ENCODE data around the gene NR2C1.
A peak's percentile ranks its signal among the peaks of the same experiment; 100 is the strongest.

The NR2C1 gene

DNA sequence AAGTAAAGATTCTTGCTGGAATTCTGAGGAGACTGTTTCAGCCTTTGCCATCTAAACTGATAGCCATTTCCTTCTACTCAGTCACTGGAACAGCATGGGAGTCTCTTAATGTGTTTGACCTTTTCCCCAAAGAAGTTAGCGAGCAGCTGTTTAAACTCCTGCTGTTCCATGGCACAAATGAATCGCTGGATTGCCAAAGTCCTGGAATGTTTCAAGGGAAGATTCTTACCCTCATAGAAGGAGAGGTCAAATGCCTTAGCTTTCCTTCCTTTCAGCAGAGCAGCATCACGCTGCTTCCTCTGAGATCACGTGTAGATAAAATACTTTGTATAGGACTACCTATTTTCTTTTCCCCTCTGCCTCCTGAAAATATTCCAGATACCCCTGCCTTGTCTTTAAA, 10.5 kb upstream of the NR2C1 start:
- peak; percentile 56 for DNase-seq

DNA sequence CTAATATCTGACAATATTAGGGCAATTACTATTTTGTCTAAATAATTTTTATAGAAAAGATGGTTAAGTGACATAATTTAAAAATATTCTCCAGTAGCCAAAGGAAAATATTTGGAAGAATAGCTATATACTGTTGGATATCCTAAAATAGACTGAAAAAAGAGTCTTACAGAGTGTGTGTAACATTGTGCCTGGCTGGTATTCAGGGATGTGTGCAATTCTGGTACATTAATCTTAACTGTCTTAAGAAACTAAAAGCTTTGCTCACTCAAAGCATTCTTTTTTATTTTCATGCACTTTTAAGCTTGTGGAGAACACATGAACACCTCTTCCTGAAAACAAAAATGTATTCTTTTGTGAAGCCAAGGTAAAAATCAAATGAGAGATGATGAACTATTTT, 10.1 kb upstream of the NR2C1 start:
- DNase-seq: no peak

DNA sequence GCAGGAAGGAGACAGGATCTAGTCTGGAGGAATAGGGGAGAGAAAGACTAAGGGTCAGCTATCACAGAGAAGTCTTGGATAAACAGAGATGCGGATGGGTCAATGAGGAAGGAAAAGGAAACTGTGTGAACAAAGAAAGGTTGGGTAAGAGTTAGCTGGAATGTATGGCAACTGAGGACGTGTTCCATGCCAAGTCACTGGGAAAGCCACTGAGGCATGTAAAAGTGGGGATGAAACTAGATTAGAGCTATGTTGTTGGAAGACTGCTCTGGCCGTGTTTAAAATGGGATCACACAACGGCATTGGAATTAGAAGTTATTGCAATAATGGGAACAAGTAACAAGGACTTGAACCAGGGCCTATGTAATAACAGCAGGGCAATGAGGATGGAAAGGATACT, 3.9 kb upstream of the NR2C1 start:
- DNase-seq: no peak

DNA sequence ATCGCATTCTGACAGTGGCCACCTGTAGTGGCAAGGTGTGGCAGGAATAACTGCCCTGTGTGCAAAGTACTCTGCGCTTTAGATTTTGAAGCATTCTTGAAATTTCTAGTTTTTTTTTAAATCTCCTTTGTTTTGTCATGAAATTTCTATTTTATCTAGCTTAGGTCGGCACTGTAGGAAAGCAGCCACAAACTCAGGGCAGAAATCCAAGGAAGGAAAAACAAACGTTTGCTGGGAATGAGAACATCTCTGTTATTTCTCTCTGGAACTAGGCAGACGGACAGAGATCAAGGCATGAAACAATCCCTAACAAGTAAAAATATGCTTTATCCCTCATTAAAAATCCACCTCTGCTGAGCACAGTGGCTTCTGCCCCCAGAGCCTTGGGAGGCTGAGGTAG, 1.3 kb upstream of the NR2C1 start:
- DNase-seq: no peak

DNA sequence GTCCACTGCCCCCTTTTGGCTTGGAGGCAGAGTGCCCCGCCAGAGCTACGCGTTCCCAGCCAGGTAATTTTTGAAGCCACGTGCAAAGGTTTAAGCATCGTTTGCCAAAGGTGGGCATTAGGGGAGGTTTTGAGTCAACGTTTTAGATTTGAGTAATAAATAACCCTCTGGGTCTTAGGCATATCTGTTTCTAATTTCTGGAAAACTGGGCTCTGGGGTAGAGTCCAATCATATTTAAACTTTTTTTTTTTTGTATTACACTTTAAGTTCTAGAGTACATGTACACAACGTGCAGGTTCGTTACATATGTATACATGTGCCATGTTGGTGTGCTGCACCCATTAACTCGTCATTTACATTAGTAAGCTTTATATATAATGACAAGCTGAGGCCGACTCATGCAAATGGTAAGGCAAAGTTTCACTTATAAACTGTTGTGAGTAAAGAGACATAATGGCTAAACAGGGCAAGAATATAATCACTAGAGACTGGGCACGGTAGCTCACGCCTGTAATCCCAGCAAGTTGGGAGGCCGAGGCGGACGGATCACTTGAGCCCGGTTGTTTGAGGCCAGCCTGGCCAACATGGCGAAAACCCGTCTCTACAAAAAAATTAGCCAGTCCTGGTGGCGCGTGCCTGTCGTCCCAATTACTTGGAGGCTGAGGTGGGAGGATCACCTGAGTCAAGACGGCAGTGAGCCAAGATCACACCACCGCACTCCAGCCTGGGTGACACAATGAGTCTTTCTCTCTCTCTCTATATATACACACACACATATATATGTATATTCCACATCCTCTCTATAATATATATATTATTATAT, 491 bp upstream of the NR2C1 start:
- DNase-seq: no peak

DNA sequence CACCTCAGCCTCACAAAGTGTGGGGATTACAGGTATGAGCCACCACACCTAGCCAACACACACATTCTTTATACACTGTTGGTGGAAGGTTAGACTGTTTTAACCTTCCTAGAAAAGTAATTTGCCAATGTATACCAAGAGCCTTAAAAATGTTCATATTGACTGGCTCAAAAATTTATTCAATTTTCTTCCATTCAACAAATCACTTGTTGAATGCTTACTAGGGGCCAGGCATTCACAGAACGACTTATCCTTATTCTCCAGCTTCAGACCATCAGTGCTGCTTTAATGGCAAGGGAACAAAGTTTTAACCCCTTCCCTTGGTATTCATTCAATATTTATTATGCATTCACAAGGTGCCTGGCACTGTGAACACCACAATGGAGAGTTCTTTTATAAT, 3.0 kb downstream of the NR2C1 start:
- DNase-seq: no peak

DNA sequence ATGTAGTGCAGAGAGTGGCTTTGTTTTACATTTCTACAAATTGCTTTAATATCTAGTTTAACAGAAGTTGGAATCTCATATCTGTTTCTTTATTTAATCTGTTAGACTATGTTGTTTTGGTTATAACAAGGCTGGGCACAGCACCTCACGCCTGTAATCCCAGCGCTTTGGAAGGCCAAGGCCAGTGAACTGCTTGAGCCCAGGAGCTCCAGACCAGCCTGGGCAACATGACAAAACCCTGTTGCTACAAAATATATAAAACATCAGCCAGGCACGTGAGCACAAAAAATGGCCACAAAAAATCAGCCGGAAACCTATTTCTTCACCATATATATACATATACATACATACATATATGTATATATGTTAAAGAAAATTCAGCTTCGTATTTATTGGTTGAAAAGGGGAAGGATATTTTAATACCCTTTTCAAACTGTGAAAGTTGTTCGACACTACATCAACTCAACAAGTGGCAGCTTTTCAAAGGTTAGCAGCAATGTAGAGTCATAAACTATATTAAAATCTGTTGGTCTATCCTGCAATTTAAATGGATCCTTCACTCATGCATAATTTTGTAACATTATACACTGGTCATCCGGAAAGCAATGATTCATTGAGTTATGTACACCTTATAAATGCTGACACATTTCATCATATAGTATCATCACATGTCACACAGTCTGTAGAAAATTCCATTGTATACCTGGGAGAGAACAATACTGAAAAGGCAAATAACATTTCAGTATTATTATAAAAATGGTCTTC, 7.1 kb downstream of the NR2C1 start:
- DNase-seq: no peak

DNA sequence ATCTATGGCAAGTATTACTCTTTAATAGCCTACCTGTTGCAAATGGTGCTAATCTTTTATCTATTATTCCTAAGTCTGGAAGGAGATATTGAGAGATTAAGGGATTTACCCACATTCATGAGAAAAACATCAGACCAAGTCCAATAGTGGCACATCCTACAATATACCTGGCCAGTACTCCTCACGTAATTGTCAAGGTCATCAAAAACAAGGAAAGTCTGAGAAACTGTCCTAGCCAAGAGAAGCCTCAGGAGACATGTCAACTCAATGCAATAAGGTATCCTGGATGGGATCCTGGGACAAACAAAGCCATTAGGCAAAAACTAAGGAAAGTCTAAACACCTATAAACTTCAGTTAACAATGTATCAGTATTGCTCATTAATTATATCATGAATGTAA, 12.5 kb downstream of the NR2C1 start:
- DNase-seq: no peak

DNA sequence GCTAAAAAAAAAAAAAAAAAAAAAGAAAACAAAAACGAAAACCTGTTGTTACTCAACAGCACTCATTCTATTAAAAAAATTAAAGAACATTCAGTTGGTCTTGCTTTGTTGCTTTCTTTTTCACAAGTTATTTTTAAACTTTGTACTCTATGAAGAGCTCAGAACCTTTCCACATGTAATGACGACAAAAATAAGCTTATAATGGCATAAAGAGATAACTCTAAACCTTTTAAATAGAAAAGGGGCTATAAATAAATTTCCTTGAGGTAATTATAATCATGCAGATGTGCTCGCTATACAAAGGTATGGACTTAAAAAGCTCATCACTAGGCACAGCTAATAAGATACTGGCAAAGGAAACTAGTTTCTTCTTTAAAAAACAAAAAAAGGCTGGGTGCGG, 13.4 kb downstream of the NR2C1 start:
- DNase-seq: no peak

DNA sequence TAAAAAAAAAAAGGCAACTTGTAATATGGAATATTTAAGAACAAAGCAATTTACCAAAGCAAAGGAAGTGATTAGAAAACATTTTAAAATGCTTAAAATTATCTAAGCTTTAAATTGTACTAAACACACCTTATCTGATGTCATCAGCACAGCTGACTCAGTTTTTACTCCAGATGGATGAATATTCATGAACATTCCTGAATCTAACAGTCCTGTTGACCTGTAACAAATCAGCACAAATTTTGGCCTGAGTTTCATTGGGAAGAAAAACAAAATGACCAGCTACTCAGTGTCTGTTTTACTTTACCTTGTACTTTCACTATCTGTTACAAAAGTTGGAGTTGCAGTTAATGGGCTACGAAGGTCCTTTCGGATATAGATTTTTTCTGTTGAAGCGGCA, 16.0 kb downstream of the NR2C1 start:
- no peak for DNase-seq

DNA sequence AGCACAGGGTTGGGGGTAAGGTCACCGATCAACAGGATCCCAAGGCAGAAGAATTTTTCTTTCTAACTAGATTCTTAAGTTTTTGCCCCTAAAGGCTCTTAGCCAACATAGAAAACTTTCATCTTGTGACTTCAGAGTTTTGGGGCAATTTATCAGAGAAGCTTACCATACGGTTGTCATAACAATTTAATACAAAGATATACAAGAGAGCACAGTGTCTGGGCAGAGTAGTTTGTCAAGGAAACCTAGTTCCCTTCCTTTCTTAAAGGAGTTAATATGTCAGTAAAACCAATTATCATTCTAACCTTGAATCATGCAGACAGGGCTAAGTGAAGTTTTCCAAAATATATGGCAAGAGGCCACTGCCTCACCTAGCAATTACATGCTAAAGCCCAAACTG, 18.4 kb downstream of the NR2C1 start:
- no peak for DNase-seq

DNA sequence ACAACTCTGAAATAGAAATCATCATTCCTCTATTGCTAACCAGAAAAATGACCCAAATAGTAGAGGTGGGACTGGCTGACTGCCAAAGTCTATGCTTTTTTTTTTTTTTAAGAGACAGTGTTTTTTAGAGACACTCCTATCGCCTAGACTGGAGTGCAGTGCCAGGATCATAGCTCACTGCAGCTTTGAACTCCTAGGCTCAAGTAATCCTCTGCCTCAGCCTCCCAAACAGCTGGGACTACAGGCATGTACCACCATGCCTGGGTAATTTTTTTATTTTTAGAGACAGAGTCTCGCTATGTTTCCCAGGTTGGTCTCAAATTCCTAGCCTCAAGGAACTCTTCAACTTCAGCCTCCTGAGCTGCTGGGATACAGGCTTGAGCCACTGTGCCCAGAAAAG, 19.2 kb downstream of the NR2C1 start:
- no peak for DNase-seq

DNA sequence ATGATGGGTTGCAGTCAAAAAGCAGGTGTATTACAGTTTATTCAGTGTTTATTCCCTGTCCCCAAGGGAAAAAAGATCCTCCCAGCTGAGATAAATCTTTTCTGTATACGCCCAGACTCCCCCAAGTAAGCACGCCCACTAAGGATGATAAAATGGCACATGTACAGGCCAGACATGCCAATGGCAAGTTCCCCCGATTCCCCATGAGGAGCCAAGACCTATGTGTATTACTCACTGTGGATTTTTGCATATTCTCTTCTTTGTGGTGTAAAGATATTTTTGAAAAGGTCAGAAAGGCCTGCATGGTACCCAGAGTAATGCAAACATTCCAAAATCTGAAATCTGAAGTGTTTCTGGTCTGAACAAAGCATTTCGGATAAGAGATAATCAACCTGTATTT, 22.2 kb downstream of the NR2C1 start:
- DNase-seq: no peak

DNA sequence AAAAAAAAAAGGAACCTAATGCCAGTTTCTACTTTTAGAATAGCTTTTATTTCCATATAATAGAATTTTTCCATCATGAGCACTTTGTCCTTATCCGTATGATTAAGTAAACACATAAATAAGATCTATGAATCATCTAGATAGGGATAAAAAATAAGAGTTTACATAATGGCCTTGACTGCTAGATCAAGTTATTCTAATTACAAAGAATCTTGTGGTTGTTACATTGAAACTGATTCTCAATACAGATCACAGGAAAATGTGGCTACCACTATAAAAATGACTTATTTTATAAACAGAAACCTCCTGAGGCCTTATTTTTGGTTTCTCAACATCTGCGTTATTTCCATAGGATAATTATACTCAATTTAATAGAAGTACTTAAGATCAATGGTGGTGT, 35.5 kb downstream of the NR2C1 start:
- DNase-seq: no peak

DNA sequence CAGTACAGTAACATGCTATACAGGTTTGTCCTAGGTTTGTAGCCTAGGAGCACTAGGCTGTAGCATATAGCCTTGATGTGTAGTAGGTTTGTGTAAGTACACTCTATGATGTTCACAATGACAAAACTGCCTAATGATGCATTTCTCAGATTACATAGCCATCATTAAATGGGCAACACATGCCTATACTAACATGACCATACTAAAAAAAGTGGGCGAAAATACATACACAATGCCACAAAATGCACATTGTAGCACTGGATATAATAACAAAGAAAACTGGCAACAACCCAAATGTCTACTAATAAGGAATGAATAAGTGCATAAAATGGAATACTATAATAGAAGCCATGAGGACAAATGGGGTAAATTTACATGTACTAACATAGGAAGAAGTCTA, 38.7 kb downstream of the NR2C1 start:
- DNase-seq: no peak

DNA sequence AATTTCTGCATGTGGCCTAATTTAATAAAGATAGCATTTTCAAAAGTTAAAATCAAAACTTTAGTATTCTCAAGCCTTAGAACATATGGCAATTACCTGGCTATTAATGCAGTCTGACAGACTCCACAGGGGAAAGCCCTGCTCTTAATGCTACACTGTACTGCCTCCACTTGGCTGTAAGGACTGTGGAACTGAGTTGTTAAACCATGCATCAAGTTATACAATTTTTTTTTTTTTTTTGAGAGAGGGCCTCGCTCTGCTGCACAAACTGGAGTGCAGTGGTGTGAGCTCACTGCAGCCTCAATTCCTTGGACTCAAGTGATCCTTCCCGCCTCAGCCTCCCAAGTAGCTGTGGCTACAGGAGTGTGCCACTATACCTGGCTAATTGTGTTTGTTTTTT, 50.9 kb downstream of the NR2C1 start:
- DNase-seq: no peak

DNA sequence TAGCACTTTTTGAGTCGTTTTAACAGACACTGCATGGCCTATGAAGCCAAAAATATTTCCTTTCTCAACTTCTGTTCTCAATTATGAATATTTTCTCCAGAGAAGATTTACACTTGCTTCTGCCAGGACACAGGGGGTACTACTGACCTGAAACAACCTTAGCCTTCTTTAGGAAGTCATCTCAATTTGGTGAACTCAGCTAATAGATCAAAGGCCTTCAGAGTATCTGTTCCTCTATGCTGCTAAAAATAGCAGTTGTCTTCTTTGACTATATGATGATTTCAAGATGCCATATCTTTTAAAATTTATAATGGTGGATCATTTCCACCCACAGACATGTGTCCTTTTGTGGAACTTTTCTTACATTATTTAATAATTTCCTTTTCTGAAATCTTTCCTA, 55.9 kb downstream of the NR2C1 start:
- DNase-seq: peak; percentile 8

DNA sequence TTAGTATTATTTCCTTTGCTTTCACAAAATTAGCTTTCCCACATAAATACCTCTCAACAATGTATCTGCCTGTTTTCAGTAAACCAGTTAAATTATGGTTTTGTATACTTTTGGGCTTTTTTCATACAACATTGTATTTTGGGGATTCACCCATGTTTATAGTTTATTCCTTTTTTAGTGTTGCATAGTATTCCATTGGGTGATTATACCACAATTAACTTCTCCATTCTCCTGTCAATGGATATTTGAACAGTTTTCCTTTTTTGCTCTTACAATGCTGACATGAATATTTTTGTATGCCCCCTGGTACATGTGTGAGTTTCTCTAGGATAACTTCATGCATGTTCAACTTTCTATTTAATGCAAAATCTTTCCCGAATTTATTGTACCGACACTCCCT, 57.3 kb downstream of the NR2C1 start:
- no peak for DNase-seq

DNA sequence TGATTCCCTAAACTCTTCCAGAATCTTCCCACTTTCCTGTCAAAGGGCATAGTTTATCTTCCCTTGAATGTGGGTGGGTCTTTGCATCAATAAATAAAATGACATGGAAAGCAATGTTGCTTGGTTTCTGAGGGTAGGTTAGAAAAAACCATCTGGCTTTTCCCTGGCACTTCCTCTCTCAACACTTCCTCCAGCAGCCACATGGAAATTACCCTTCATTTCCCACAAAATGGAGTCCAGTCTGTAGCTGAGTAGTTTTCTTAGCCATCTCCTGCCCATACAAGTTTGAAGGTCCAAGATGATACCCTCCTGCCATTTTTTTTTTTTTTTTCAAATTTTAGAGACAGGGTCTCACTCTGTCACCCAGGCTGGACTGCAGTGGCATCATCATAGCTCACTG, 58.9 kb downstream of the NR2C1 start:
- DNase-seq: no peak

DNA sequence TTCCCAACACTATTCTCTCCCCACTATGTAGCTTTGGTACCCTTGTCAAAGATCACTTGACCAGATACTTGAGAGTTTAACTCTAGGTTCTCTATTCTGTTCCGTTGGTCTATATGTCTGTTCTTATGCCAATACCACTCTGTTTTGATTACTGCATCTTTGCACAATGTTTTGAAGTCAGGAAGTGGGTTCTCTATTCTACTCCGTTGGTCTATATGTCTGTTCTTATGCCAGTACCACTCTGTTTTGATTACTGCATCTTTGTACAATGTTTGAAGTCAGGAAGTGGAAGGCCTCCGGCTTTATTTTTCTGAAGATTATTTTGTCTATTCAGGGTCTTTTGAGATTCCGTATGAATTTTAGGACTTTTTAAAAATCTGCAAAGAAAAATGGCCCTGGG, 67.2 kb downstream of the NR2C1 start:
- DNase-seq: no peak

DNA sequence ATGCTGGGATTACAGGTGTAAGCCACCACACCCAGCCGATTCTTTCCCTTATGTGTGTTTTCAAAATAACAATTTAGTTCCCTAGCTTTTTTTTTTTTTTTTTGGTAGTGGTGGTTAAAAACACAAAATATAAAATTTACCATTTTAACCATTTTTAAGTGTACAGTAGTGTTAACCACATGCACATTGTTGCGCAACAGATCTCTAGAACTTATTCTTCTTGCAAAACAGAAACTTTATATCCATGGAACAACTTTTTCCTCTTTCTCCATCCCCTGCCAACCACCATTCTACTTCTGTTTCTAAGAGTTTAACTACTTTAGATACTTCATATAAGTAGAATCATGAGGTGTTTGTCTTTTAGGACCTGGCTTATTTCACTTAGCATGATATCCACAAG, 68.8 kb downstream of the NR2C1 start:
- no peak for DNase-seq

DNA sequence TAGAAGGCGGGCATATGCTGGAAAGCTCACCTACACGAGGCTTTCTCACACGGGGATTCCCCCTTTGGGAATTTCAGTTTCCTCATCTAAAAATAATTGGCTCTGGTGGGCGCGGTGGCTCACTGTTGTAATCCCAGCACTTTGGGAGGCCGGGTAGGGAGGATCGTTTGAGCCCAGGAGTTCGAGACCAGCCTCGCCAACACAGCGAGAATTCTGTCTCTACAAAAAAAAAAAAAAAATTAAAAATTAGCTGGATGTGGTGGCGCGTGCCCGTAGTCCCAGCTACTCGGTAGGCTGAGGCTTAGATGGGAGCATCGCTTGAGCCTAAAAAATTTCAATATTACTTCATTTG, 69.5 kb downstream of the NR2C1 start:
- no peak for DNase-seq

DNA sequence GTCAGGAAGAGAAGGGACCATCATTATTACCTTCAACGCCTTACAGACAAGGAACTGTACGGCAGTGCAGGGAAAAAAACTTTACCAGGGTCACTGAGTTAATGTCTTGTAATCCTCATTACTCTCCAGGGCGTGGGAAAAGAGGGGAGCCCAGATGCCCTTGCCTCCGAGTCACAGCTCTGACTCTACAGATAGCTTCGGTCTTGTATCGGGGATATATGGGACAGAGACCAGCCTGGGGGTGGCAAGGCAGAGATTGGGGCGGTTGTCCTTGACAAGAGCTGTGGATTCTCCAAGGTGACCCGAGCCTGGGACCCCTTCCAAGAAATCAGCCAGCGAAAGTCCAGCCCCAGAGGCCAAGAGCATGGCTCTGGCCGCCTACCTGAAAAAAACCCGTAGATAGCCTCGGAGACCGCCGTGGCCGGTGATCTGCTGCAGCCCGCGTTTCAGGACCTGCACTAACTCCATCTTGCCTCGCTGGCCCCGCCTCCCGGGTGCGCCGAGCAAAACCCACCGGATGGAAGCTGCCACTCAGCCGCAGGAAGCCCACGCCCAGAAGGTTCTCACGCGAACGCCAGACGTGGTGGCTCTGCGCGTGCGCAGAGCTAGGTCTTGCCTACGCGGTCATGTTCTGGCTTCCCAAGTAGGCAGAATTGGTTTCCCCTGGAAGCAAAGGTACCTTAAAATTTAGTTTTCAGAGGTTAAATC, 70.1 kb downstream of the NR2C1 start, which contains the start of gene NDUFA12:
TSS of gene NDUFA12 (minus strand) at position 485 of the 708 bp plus-strand sequence. CDS start at position 468, 17 bp downstream.
- peak; percentile 96 for DNase-seq

DNA sequence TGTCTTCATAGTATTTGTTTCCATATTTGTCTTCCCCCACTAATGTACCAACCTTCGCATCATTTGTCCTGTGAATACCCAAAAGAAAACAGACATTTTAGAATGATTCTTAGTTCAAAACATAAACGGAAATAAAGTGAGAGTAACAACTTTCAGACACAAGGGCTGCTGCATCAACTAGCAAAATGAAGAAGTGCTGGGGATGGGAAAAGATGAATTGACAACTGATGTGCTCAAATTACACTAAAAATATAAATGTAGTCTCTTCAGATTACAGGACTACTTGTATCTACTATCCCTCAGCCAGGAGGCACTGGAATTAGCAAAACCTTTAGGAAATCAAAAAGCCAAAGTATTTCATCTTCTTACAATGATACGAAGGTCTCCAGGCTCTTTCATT, 70.7 kb downstream of the NR2C1 start:
- DNase-seq: no peak

Measured in fibroblast of skin of abdomen (primary cell).